ENCODE data around the gene PTGER3.

The PTGER3 gene

GRCh38 chr1:71053146-71053545 lies 5.5 kb upstream of the PTGER3 start:
- no peak for TF ChIP-seq CTCF (IDR thresholded peaks at IDR 0.05; ENCODE audit: borderline replicate concordance, insufficient read depth, low read depth, low read length)
- no peak overlapping the region for H3K4me3 ChIP-seq (ENCODE audit: low read depth, low read length)

- peak; percentile 60 for TF ChIP-seq CTCF (IDR thresholded peaks at IDR 0.05; ENCODE audit: borderline replicate concordance, insufficient read depth, low read depth, low read length)
- H3K4me3 ChIP-seq (ENCODE audit: low read depth, low read length) = no peak overlapping the region
Measured at GRCh38 chr1:71049951-71050598, 2.5 kb upstream of the PTGER3 start.

- TF ChIP-seq CTCF (IDR thresholded peaks at IDR 0.05; ENCODE audit: borderline replicate concordance, insufficient read depth, low read depth, low read length) = no peak
- peak overlapping the region; percentile 5 for H3K4me3 ChIP-seq (ENCODE audit: low read depth, low read length)
Measured at GRCh38 chr1:71046891-71047634, 553 bp downstream of the PTGER3 start.

DNA sequence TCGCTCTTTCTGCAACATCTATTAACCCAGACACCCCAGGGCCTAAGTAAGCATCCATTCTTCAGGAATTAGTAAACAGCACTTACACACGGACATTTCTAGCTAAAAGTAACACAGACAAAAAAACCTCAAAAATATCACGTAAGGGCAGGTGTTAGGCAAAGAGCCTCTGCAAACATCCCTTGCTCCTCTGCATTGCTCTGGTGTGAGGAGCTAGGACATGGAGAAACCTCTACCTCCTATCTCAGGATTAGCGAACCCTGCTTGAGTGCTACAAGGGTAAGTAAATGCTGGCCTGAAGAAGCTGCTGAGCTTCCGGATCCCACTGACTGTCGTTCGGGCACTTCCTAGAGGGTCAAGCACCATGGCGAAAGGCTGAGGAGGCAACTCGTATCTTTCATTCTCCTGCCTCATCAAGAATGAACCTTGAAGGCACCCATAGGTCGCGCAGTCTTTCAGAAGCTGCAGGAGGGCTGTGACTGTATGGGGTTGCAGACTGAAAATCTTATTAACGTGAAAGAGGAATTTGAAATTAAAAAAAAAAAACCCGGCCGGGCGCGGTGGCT lies 2.1 kb downstream of the PTGER3 start:
- no peak overlapping the region for H3K4me3 ChIP-seq (ENCODE audit: low read depth, low read length)
- TF ChIP-seq CTCF (IDR thresholded peaks at IDR 0.05; ENCODE audit: borderline replicate concordance, insufficient read depth, low read depth, low read length) = no peak

GRCh38 chr1:71044833-71045232 lies 2.8 kb downstream of the PTGER3 start:
- H3K4me3 ChIP-seq (ENCODE audit: low read depth, low read length) = no peak overlapping the region
- TF ChIP-seq CTCF (IDR thresholded peaks at IDR 0.05; ENCODE audit: borderline replicate concordance, insufficient read depth, low read depth, low read length) = no peak

DNA sequence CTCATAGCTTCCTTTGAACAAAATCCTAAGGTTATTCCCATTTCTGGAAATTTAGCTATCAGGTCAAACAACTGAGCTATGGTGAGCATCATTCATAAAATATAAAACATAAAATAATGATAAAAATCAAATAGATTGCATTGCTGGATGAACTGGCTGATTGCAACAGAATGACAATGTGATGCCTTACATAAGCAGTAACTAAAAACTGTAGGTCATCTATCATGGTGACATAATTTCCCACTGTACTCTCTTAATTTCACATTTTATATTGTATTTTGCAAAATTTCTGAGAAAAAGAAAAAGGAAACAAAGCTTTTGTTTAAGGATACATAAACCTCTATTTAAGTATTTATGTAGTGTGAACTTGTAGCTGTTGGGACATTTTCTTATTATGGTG lies 4.6 kb downstream of the PTGER3 start:
- no peak for TF ChIP-seq CTCF (IDR thresholded peaks at IDR 0.05; ENCODE audit: borderline replicate concordance, insufficient read depth, low read depth, low read length)
- H3K4me3 ChIP-seq (ENCODE audit: low read depth, low read length) = no peak overlapping the region

DNA sequence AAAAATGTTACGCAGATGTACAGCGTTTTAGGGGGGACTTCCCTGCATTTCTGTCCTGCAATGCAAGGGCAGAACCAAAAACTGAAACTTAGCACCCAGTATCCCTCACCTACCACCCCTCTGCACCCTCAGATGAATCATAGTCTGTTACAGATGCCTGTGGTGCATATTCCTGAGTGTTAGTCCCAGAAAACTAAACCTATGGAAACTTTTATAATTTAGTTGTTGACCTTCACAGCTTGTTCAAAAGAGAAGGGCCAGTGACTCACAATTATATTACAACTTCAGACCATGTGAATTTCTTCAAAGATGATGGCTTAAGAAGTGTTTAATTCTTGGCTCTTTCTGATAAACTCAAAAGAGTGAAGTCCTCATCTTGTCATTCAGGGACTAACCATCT lies 5.8 kb downstream of the PTGER3 start:
- no peak for TF ChIP-seq CTCF (IDR thresholded peaks at IDR 0.05; ENCODE audit: borderline replicate concordance, insufficient read depth, low read depth, low read length)
- H3K4me3 ChIP-seq (ENCODE audit: low read depth, low read length) = no peak overlapping the region

All from GM12875 (cell line).